Heart left ventricle (tissue), 16 donors: ENCODE results near the gene ST7. TPM values are rescaled to one million over a fixed set of nuclear protein-coding genes. Genes with fewer than 3 reads are reported as not detected.
A peak's percentile ranks its signal among the peaks of the same experiment; 100 is the strongest.

Experiments
- ATAC-seq, 4 donors: fragments of 200-7000 bp; cut with Tn5 transposase; one replicate each; pipeline ENCODE4 v1.9.1; 2020 to 2022; ENCODE audit warnings: moderate library complexity in 4 of 4, mild to moderate bottlenecking in 3 of 4, moderate number of reproducible peaks in 1 of 4
- DNase-seq, 5 donors: peaks; one replicate each; pipeline ENCODE4 v3.0.0-alpha.2; 2020
- H3K27ac ChIP-seq, 12 donors: fragments of 200-600 bp; sonication (generic) in 4 of 12; one replicate each; pipeline versions ENCODE4 v1.5.0 to v1.8.0; 2016 to 2022; ENCODE audit warnings: mild to moderate bottlenecking in 2 of 12
- H3K27me3 ChIP-seq, 9 donors: fragments of 200-600 bp; sonication (generic) in 2 of 9; one replicate each; pipeline versions ENCODE4 v1.5.1 to v1.8.0; 2016 to 2022; ENCODE audit warnings: mild to moderate bottlenecking in 3 of 9
- H3K36me3 ChIP-seq, 9 donors: fragments of 200-600 bp; sonication (generic) in 2 of 9; one replicate each; pipeline versions ENCODE4 v1.5.0 to v1.8.0; 2018 to 2022; ENCODE audit warnings: mild to moderate bottlenecking in 2 of 9
- H3K4me1 ChIP-seq, 12 donors: fragments of 200-600 bp; sonication (generic) in 4 of 12; one replicate each; pipeline versions ENCODE4 v1.5.0 to v1.8.0; 2016 to 2022; ENCODE audit warnings: mild to moderate bottlenecking in 3 of 12
- H3K4me3 ChIP-seq, 12 donors: fragments of 200-600 bp; sonication (generic) in 4 of 12; one replicate each; pipeline versions ENCODE4 v1.5.0 to v1.8.0; 2017 to 2022; ENCODE audit warnings: mild to moderate bottlenecking in 9 of 12, moderate library complexity in 4 of 12
- H3K9me3 ChIP-seq, 12 donors: fragments of 200-600 bp; sonication (generic) in 4 of 12; one replicate each; pipeline versions ENCODE4 v1.5.0 to v1.8.0; 2016 to 2022; ENCODE audit warnings: mild to moderate bottlenecking in 1 of 12
- CTCF ChIP-seq, 12 donors: fragments of 200-600 bp; sonication (generic) in 4 of 12; IDR thresholded peaks; one replicate each; pipeline versions ENCODE4 v1.5.0 to v1.8.0; 2018 to 2022; ENCODE audit warnings: antibody characterized with exemption in 12 of 12, mild to moderate bottlenecking in 5 of 12
- POLR2A ChIP-seq, 2 donors: fragments of 450-650 bp; IDR thresholded peaks; one replicate each; pipeline ENCODE4 v1.6.1; 2017; ENCODE audit warnings: antibody characterized with exemption in 2 of 2, mild to moderate bottlenecking in 2 of 2, moderate library complexity in 2 of 2
- WGBS, 4 donors: extraction: QIAGEN DNeasy Blood & Tissue Kit in 2 of 4; methylation state at CpG; one replicate each; pipeline versions ENCODE4 v1.1.5 to v1.1.7; 2013 to 2018; 5-methylcytosine and 5-hydroxymethylcytosine counted together
- intact Hi-C, 10 donors: fragments of 100-400 bp; cut with DNase I; formaldehyde crosslinking; loops; one replicate each; pipeline versions ENCODE4 v1.11.1 to v1.14.2; 2022
- microRNA-seq, 4 donors: library from miRNA; unstranded; fragments of <30 nt; microRNA quantifications; one replicate each; pipeline versions ENCODE4 to v1.2.0, GENCODE V29; 2017 to 2020
- polyA plus RNA-seq, 2 donors: library from polyadenylated mRNA; stranded (reverse); fragments of 200-250 nt; gene quantifications; one replicate each; pipeline ENCODE4 v1.2.3, GENCODE V29; 2013
- total RNA-seq, 9 donors: library from RNA; depleted of rRNA in 2 of 9; stranded (reverse); fragments of >200 nt in 2 of 9; fragmentation: NEBNext Ultra II Directional in 3 of 9; extraction: Animal tissue kit (Norgen Biotek cat#: 25700) in 3 of 9; gene quantifications; one replicate each; pipeline versions ENCODE4 v1.1.0 to v1.2.4, GENCODE V29; 2016 to 2023
- donor health status: ischemic (EF 13 %, LVEDD 7.1; RV severe dilation, severe dysfunction).
- donor health status: healthy with polysubstance abuse.
- donor health status: DM: no; HTN: yes; CAD: no.
- donor health status: DM: no; HTN: no; CAD: no.
- donor health status: ischemic (EF 25% LVEDD 6.9; RV normal size, moderate dysfunction).
- donor health status: ischemic (EF 25% LVEDD 5.7; RV mildly dilated, moderate dysfunction).
- donor health status: healthy.
- donor health status: DM: yes; HTN: yes; CAD: no.
- donor health status: ischemic (EF 35%, LVEDD 5.7; RV mildly dilated, moderate dysfunction).
- donor health status: nonischemic (EF 11% LVEDD 7.7; RV severe dilation, severe dysfunction).
- donor health status: DM: yes; HTN: yes; CAD: no.
- donor health status: PGD.
- donor health status: ischemic (EF 29% LVEDD 5.4; RV normal size, mild dysfunction).
- donor health status: nonischemic (EF 23%, LVEDD 6.1; RV moderate dilation, normal function).

Gene ST7
- total and polyA plus RNA-seq, 11 donors, result 16.0 to 41.3 (median 25.5) TPM

GRCh38 chr7:117278040-117278439, 324.7 kb downstream of the ST7 start:
- H3K4me3 ChIP-seq, result no peak overlapping the region
- WGBS, 4 donors, result 87 to 100% (median 93%) methylated on average over 6 to 10 of the region's 10 CpGs

GRCh38 chr7:117279203-117279602, 325.9 kb downstream of the ST7 start:
- TF ChIP-seq POLR2A (IDR thresholded peaks at IDR 0.05) (no peak), CTCF (IDR thresholded peaks at IDR 0.05) (no peak)
- Histone ChIP-seq H3K9me3 (no peaks in the 10 kb centered on the region), H3K4me1 (peaks cover 0 to 3% (median 0%) of the 10 kb centered on the region in 12 donors), H3K4me3 (no peak overlapping the region), H3K27me3 (peaks cover 0 to 4% (median 0%) of the 10 kb centered on the region in 9 donors), H3K27ac (no peak overlapping the region), H3K36me3 (no peaks in the 10 kb centered on the region)
- ATAC-seq (no peak), DNase-seq (no peak)
- WGBS, 4 donors, result 92 to 94% (median 93%) methylated on average over 2 of the region's 2 CpGs
- intact Hi-C loops, result no loop called here

More at GRCh38 chr7:117278040-117278439, 324.7 kb downstream of the ST7 start:
- Histone ChIP-seq H3K27me3 (peaks cover 0 to 4% (median 0%) of the 10 kb centered on the region in 9 donors), H3K27ac (no peak overlapping the region), H3K4me1 (peaks cover 0 to 3% (median 0%) of the 10 kb centered on the region in 12 donors), H3K36me3 (no peaks in the 10 kb centered on the region), H3K9me3 (no peaks in the 10 kb centered on the region)
- no peak for ATAC-seq
- intact Hi-C loops, result no loop called here
- DNase-seq, result peak in 1 of 5 donors; percentile 48
- TF ChIP-seq CTCF (IDR thresholded peaks at IDR 0.05) (no peak), POLR2A (IDR thresholded peaks at IDR 0.05) (no peak)

Small RNA genes lying within 50 kb of the gene (microRNA-seq; reads per million reads assigned to microRNA genes)
- gene MIR6132, result 0 to 0.41 (median 0.10) reads per million in 4 donors

Other genes with a start within 250 kb of the ST7 start
- gene CAPZA2, start 90.9 kb upstream of the ST7 start, total RNA-seq, result 100 to 1,000 TPM; 114 to 483 (median 332) TPM
- 100 to 1,000 TPM in 1 of 2 donors, 10 to 100 TPM in 1; 37.4 to 178 TPM for gene CAPZA2, start 90.9 kb upstream of the ST7 start, polyA plus RNA-seq